Heart left ventricle (tissue), 16 donors: ENCODE data around the gene STXBP4. TPM values are rescaled to one million over a fixed set of nuclear protein-coding genes. Genes with fewer than 3 reads are reported as not detected.

ENCODE experiments used
- ATAC-seq, 4 donors: fragments of 200-7000 bp; cut with Tn5 transposase; one replicate each; pipeline ENCODE4 v1.9.1; 2020 to 2022; ENCODE audit warnings: moderate library complexity in 4 of 4, mild to moderate bottlenecking in 3 of 4, moderate number of reproducible peaks in 1 of 4
- DNase-seq, 5 donors: peaks; one replicate each; pipeline ENCODE4 v3.0.0-alpha.2; 2020
- H3K27ac ChIP-seq, 12 donors: fragments of 200-600 bp; sonication (generic) in 4 of 12; one replicate each; pipeline versions ENCODE4 v1.5.0 to v1.8.0; 2016 to 2022; ENCODE audit warnings: mild to moderate bottlenecking in 2 of 12
- H3K27me3 ChIP-seq, 9 donors: fragments of 200-600 bp; sonication (generic) in 2 of 9; one replicate each; pipeline versions ENCODE4 v1.5.1 to v1.8.0; 2016 to 2022; ENCODE audit warnings: mild to moderate bottlenecking in 3 of 9
- H3K36me3 ChIP-seq, 9 donors: fragments of 200-600 bp; sonication (generic) in 2 of 9; one replicate each; pipeline versions ENCODE4 v1.5.0 to v1.8.0; 2018 to 2022; ENCODE audit warnings: mild to moderate bottlenecking in 2 of 9
- H3K4me1 ChIP-seq, 12 donors: fragments of 200-600 bp; sonication (generic) in 4 of 12; one replicate each; pipeline versions ENCODE4 v1.5.0 to v1.8.0; 2016 to 2022; ENCODE audit warnings: mild to moderate bottlenecking in 3 of 12
- H3K4me3 ChIP-seq, 12 donors: fragments of 200-600 bp; sonication (generic) in 4 of 12; one replicate each; pipeline versions ENCODE4 v1.5.0 to v1.8.0; 2017 to 2022; ENCODE audit warnings: mild to moderate bottlenecking in 9 of 12, moderate library complexity in 4 of 12
- H3K9me3 ChIP-seq, 12 donors: fragments of 200-600 bp; sonication (generic) in 4 of 12; one replicate each; pipeline versions ENCODE4 v1.5.0 to v1.8.0; 2016 to 2022; ENCODE audit warnings: mild to moderate bottlenecking in 1 of 12
- POLR2A ChIP-seq, 2 donors: fragments of 450-650 bp; IDR thresholded peaks; one replicate each; pipeline ENCODE4 v1.6.1; 2017; ENCODE audit warnings: antibody characterized with exemption in 2 of 2, mild to moderate bottlenecking in 2 of 2, moderate library complexity in 2 of 2
- WGBS, 4 donors: extraction: QIAGEN DNeasy Blood & Tissue Kit in 2 of 4; methylation state at CpG; one replicate each; pipeline versions ENCODE4 v1.1.5 to v1.1.7; 2013 to 2018; 5-methylcytosine and 5-hydroxymethylcytosine counted together
- intact Hi-C, 10 donors: fragments of 100-400 bp; cut with DNase I; formaldehyde crosslinking; loops; one replicate each; pipeline versions ENCODE4 v1.11.1 to v1.14.2; 2022
- polyA plus RNA-seq, 2 donors: library from polyadenylated mRNA; stranded (reverse); fragments of 200-250 nt; gene quantifications; one replicate each; pipeline ENCODE4 v1.2.3, GENCODE V29; 2013
- total RNA-seq, 9 donors: library from RNA; depleted of rRNA in 2 of 9; stranded (reverse); fragments of >200 nt in 2 of 9; fragmentation: NEBNext Ultra II Directional in 3 of 9; extraction: Animal tissue kit (Norgen Biotek cat#: 25700) in 3 of 9; gene quantifications; one replicate each; pipeline versions ENCODE4 v1.1.0 to v1.2.4, GENCODE V29; 2016 to 2023
- TF ChIP-seq, protein P1 (sequence below), 12 donors: fragments of 200-600 bp; sonication (generic) in 4 of 12; IDR thresholded peaks; one replicate each; pipeline versions ENCODE4 v1.5.0 to v1.8.0; 2018 to 2022; ENCODE audit warnings: antibody characterized with exemption in 12 of 12, mild to moderate bottlenecking in 5 of 12
- donor health status: ischemic (EF 13 %, LVEDD 7.1; RV severe dilation, severe dysfunction).
- donor health status: healthy with polysubstance abuse.
- donor health status: DM: no; HTN: yes; CAD: no.
- donor health status: DM: no; HTN: no; CAD: no.
- donor health status: ischemic (EF 25% LVEDD 6.9; RV normal size, moderate dysfunction).
- donor health status: ischemic (EF 25% LVEDD 5.7; RV mildly dilated, moderate dysfunction).
- donor health status: healthy.
- donor health status: DM: yes; HTN: yes; CAD: no.
- donor health status: ischemic (EF 35%, LVEDD 5.7; RV mildly dilated, moderate dysfunction).
- donor health status: nonischemic (EF 11% LVEDD 7.7; RV severe dilation, severe dysfunction).
- donor health status: DM: yes; HTN: yes; CAD: no.
- donor health status: PGD.
- donor health status: ischemic (EF 29% LVEDD 5.4; RV normal size, mild dysfunction).
- donor health status: nonischemic (EF 23%, LVEDD 6.1; RV moderate dilation, normal function).

The STXBP4 gene
- total and polyA plus RNA-seq, 11 donors: 1.3 to 7.8 (median 4.7) TPM

DNA sequence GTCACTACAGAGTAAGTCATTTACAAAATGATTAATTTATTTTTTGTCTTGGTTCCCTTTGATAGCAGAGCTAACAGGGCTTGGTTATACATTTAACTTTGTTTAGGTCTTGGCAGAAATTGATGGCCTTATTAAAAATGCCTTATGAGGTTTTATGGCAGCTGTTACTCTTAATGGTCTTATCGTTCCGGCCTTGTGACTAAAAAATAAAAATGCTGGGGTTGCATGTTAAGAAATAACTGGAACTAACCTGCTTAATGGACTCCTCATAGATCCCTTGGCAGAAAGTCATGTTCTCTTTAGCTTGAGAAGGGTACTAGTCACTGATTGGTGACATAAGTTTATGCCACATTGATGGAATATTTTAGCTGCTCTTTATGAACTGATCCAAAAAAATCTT is 18.4 kb upstream of the STXBP4 start:
- ATAC-seq: no peak

DNA sequence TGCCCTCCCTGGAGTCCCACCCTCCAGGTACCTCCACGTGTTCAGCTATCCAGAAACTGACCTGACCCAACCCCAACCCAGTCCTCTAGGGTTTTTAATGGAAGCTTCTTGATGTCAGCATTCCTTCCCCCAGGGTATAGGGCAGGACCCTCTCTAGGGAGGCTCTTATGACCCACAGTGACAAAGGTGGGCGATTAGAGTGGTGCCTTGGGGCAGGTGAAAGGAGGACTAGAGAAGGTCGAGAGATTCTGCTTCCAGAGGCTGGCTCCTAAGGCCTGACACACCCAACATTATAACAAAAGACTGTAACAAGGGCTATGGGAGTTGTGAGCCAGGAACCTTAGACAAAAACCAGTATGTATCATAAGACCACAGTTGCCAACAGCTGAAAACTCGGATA is 17.3 kb upstream of the STXBP4 start:
- TF ChIP-seq, protein P1, sequence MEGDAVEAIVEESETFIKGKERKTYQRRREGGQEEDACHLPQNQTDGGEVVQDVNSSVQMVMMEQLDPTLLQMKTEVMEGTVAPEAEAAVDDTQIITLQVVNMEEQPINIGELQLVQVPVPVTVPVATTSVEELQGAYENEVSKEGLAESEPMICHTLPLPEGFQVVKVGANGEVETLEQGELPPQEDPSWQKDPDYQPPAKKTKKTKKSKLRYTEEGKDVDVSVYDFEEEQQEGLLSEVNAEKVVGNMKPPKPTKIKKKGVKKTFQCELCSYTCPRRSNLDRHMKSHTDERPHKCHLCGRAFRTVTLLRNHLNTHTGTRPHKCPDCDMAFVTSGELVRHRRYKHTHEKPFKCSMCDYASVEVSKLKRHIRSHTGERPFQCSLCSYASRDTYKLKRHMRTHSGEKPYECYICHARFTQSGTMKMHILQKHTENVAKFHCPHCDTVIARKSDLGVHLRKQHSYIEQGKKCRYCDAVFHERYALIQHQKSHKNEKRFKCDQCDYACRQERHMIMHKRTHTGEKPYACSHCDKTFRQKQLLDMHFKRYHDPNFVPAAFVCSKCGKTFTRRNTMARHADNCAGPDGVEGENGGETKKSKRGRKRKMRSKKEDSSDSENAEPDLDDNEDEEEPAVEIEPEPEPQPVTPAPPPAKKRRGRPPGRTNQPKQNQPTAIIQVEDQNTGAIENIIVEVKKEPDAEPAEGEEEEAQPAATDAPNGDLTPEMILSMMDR (IDR thresholded peaks at IDR 0.05): no peak
- no peak for TF ChIP-seq POLR2A (IDR thresholded peaks at IDR 0.05)
- Histone ChIP-seq H3K27ac (no peak overlapping the region), H3K9me3 (no peaks in the 10 kb centered on the region), H3K4me1 (no peaks in the 10 kb centered on the region), H3K36me3 (peaks cover 0 to 29% (median 9%) of the 10 kb centered on the region in 9 donors), H3K4me3 (no peak overlapping the region), H3K27me3 (no peaks in the 10 kb centered on the region)
- 77 to 91% (median 89%) methylated on average over 4 of the region's 4 CpGs for WGBS, 4 donors
- DNase-seq: no peak
- intact Hi-C loops: no loop called here
- ATAC-seq: no peak

More for the DNA sequence above, 18.4 kb upstream of the STXBP4 start:
- Histone ChIP-seq H3K4me3 (no peak overlapping the region), H3K36me3 (peaks cover 0 to 26% (median 9%) of the 10 kb centered on the region in 9 donors), H3K9me3 (no peaks in the 10 kb centered on the region), H3K27me3 (no peaks in the 10 kb centered on the region), H3K4me1 (no peaks in the 10 kb centered on the region), H3K27ac (no peak overlapping the region)
- WGBS, 4 donors: 90 to 95% (median 93%) methylated on average over 2 of the region's 2 CpGs
- no peak for DNase-seq
- intact Hi-C loops: no loop called here
- TF ChIP-seq, protein P1 (IDR thresholded peaks at IDR 0.05): no peak

GRCh38 chr17:54956791-54957190 is 11.8 kb upstream of the STXBP4 start:
- H3K4me1 ChIP-seq: no peaks in the 10 kb centered on the region
- no peaks in the 10 kb centered on the region for H3K27me3 ChIP-seq
- WGBS, 4 donors: 71 to 78% (median 76%) methylated on average over 3 of the region's 3 CpGs
- no peak overlapping the region for H3K27ac ChIP-seq
- DNase-seq (no peak), ATAC-seq (no peak)
- H3K9me3 ChIP-seq: no peaks in the 10 kb centered on the region
- TF ChIP-seq POLR2A (IDR thresholded peaks at IDR 0.05): no peak
- TF ChIP-seq, protein P1 (IDR thresholded peaks at IDR 0.05): no peak
- H3K4me3 ChIP-seq: no peak overlapping the region
- H3K36me3 ChIP-seq: peaks cover 0 to 76% (median 57%) of the 10 kb centered on the region in 9 donors
- intact Hi-C loops: no loop called here

GRCh38 chr17:54967621-54968261 is 824 bp upstream of the STXBP4 start:
- DNase-seq (no peak), ATAC-seq (peak in 2 of 4 donors; percentile 1 to 7)
- Histone ChIP-seq H3K36me3 (peaks cover 0 to 27% (median 24%) of the 10 kb centered on the region in 9 donors), H3K4me3 (peak overlapping the region; percentile 72 to 97 (median 89)), H3K27me3 (no peaks in the 10 kb centered on the region), H3K4me1 (peaks cover 0 to 30% (median 17%) of the 10 kb centered on the region in 12 donors), H3K27ac (peak overlapping the region; percentile 18 to 92 (median 86)), H3K9me3 (no peaks in the 10 kb centered on the region)
- WGBS, 4 donors: 1 to 2% (median 2%) methylated on average over 20 to 21 of the region's 21 CpGs
- intact Hi-C loops: loop anchor here in 3 of 10 donors (2.0 to 10.0 kb wide), 3 partner anchors 63 to 271 kb away; partner anchors contain the start of gene TOM1L1 (in 1 of the 3)
- TF ChIP-seq, protein P1 (IDR thresholded peaks at IDR 0.05): peak in 1 of 12 donors; percentile 49
- TF ChIP-seq POLR2A (IDR thresholded peaks at IDR 0.05): no peak
